ENCODE measurements around the gene RAVER1.

DNA sequence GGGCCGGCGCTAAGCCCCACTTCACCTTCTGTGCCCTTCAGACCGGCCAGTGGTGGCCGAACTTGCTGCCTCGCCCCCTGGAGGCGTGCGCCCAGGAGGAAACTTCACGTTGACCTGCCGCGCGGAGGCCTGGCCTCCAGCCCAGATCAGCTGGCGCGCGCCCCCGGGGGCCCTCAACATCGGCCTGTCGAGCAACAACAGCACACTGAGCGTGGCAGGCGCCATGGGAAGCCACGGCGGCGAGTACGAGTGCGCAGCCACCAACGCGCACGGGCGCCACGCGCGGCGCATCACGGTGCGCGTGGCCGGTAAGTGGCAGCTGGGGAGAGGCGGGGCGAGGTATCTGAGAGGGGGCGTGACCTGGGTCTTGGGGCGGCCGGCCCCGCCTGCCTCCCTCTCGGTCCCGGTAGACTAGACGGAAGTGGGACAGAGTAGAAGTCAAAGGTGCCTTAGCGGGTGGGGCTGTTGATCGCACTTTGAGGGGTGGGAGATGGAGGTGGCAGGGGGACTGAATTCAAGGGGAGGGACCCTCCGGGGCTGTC is 38.0 kb downstream of the RAVER1 start:
- TF ChIP-seq, protein P1, sequence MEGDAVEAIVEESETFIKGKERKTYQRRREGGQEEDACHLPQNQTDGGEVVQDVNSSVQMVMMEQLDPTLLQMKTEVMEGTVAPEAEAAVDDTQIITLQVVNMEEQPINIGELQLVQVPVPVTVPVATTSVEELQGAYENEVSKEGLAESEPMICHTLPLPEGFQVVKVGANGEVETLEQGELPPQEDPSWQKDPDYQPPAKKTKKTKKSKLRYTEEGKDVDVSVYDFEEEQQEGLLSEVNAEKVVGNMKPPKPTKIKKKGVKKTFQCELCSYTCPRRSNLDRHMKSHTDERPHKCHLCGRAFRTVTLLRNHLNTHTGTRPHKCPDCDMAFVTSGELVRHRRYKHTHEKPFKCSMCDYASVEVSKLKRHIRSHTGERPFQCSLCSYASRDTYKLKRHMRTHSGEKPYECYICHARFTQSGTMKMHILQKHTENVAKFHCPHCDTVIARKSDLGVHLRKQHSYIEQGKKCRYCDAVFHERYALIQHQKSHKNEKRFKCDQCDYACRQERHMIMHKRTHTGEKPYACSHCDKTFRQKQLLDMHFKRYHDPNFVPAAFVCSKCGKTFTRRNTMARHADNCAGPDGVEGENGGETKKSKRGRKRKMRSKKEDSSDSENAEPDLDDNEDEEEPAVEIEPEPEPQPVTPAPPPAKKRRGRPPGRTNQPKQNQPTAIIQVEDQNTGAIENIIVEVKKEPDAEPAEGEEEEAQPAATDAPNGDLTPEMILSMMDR (IDR thresholded peaks at IDR 0.05), result no peak
- no peak for TF ChIP-seq NR3C1 (CRISPR knock-in tag; conservative IDR thresholded peaks at IDR 0.05; ENCODE audit: low read depth)
- TF ChIP-seq, protein P2, sequence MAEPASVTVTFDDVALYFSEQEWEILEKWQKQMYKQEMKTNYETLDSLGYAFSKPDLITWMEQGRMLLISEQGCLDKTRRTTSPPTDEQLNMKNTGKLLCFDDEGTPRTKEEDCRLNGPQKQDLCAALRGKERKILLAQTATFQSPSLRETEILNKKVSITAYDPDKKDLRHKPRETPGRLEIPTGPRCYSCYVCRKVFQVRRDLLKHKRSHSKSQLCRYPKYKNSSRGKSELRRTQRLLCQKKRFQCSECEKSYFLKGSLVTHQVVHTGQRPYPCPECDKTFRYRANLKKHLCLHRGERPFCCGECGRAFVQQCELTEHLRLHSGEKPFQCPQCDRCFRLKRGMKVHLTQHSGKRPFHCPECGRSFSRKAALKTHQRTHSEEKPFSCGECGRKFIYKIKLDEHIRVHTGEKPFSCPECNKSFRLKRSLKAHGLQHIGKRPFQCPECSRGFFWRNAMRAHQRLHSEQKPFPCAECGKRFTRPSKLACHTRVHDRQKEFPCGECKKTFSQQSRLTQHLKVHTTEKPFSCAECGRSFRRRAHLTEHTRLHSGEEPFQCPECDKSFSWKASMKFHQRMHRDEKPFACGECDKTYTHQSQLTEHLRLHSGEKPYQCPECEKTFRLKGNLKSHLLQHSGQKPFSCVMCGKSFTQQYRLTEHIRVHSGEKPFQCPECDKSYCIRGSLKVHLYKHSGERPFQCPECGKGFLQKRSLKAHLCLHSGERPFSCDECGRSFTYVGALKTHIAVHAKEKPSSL (CRISPR knock-in tag; conservative IDR thresholded peaks at IDR 0.05), result no peak

Data from WTC11 (cell line).